Right lobe of liver (tissue), 6 donors: ENCODE measurements around the gene CACNB1. TPM values are rescaled to one million over a fixed set of nuclear protein-coding genes. Genes with fewer than 3 reads are reported as not detected.

Source experiments
- ATAC-seq, 4 donors: fragments of 200-7000 bp; cut with Tn5 transposase; one replicate each; pipeline ENCODE4 v1.9.1; 2020; ENCODE audit warnings: mild to moderate bottlenecking in 4 of 4, moderate library complexity in 4 of 4
- DNase-seq, 3 donors: peaks; one replicate each; pipeline ENCODE4 v3.0.0-alpha.2; 2020
- H3K27ac ChIP-seq, 3 donors: fragments of 200-600 bp; one replicate each; pipeline ENCODE4 v1.8.0; 2022
- H3K27me3 ChIP-seq, 2 donors: fragments of 200-600 bp; one replicate each; pipeline ENCODE4 v1.8.0; 2022
- H3K36me3 ChIP-seq, 4 donors: fragments of 200-600 bp; sonication (generic) in 1 of 4; one replicate each; pipeline versions ENCODE4 v1.5.1 to v1.8.0; 2017 to 2022; ENCODE audit warnings: control low read depth in 1 of 4
- H3K4me1 ChIP-seq, 4 donors: fragments of 200-600 bp; sonication (generic) in 1 of 4; one replicate each; pipeline versions ENCODE4 v1.5.1 to v1.8.0; 2017 to 2022; ENCODE audit warnings: control low read depth in 1 of 4
- H3K4me3 ChIP-seq, 3 donors: fragments of 200-600 bp; one replicate each; pipeline ENCODE4 v1.8.0; 2022
- H3K9me3 ChIP-seq, 4 donors: fragments of 200-600 bp; sonication (generic) in 1 of 4; one replicate each; pipeline versions ENCODE4 v1.5.1 to v1.8.0; 2017 to 2022; ENCODE audit warnings: control low read depth in 1 of 4
- POLR2A ChIP-seq: fragments of 450-650 bp; IDR thresholded peaks from one replicate; pipeline ENCODE4 v1.6.1; 2017; ENCODE audit warnings: antibody characterized with exemption, mild to moderate bottlenecking
- WGBS: methylation state at CpG from one replicate; pipeline ENCODE4 v1.1.6; 2018; ENCODE audit warnings: low coverage, low lambda C conversion rate; ENCODE audit not compliant: insufficient coverage; ENCODE audit errors: missing lambda C conversion rate; 5-methylcytosine and 5-hydroxymethylcytosine counted together
- intact Hi-C, 2 donors: fragments of 100-400 bp; cut with DNase I; formaldehyde crosslinking; loops; one replicate each; pipeline versions ENCODE4 v1.11.2 to v1.14.1; 2022
- total RNA-seq, 6 experiments: library from RNA; depleted of rRNA in 2 of 6; stranded (reverse); fragments of >200 nt in 2 of 6; fragmentation: NEBNext Ultra II Directional in 3 of 6; extraction: Animal tissue kit (Norgen Biotek cat#: 25700) in 3 of 6; gene quantifications; one replicate each; pipeline versions ENCODE4 v1.1.0 to v1.2.4, GENCODE V29; 2016 to 2023
- TF ChIP-seq, protein P1 (sequence below), 4 donors: fragments of 200-600 bp in 3 of 4; fragments of 450-650 bp in 1 of 4; IDR thresholded peaks; one replicate each; pipeline versions ENCODE4 v1.5.1 to v1.8.0; 2016 to 2022; ENCODE audit warnings: antibody characterized with exemption in 4 of 4, mild to moderate bottlenecking in 2 of 4
- donor health status: DM: no; HTN: yes; CAD: no.
- donor health status: DM: no; HTN: no; CAD: no.
- donor health status: DM: no; HTN: no; CAD: no.
- donor health status: DM: no; HTN: yes; CAD: no.
- donor health status: DM: no; HTN: yes; CAD: no.

The CACNB1 gene
- total RNA-seq, 6 experiments from 2014 or later = 0.18 to 1.3 (median 0.27) TPM; not detected in 1

DNA sequence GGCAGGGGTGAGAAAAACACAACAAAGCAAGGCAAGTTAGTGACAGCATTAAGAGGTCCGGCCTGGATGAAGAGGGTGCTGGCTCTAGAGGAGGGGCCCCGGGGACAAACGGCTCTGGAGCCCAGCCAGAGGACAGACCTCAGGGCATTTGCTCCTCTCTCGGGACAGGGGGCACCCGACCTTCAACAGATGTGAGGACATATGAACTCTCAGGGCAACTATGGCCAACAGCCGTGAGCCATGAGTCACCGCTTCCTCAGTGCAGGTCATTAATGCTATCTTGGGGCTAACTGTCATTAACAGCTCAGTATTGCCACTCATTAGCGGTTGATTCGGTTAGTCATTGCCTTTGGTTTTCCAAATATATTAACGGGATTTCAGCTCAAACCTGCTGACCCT lies 21.8 kb downstream of the CACNB1 start:
- Histone ChIP-seq H3K27me3 (no peaks in the 10 kb centered on the region), H3K27ac (no peak overlapping the region), H3K4me1 (no peaks in the 10 kb centered on the region), H3K36me3 (no peaks in the 10 kb centered on the region), H3K9me3 (no peaks in the 10 kb centered on the region), H3K4me3 (no peak overlapping the region)
- intact Hi-C loops = no loop called here
- TF ChIP-seq, protein P1, sequence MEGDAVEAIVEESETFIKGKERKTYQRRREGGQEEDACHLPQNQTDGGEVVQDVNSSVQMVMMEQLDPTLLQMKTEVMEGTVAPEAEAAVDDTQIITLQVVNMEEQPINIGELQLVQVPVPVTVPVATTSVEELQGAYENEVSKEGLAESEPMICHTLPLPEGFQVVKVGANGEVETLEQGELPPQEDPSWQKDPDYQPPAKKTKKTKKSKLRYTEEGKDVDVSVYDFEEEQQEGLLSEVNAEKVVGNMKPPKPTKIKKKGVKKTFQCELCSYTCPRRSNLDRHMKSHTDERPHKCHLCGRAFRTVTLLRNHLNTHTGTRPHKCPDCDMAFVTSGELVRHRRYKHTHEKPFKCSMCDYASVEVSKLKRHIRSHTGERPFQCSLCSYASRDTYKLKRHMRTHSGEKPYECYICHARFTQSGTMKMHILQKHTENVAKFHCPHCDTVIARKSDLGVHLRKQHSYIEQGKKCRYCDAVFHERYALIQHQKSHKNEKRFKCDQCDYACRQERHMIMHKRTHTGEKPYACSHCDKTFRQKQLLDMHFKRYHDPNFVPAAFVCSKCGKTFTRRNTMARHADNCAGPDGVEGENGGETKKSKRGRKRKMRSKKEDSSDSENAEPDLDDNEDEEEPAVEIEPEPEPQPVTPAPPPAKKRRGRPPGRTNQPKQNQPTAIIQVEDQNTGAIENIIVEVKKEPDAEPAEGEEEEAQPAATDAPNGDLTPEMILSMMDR (IDR thresholded peaks at IDR 0.05) = no peak
- no peak for TF ChIP-seq POLR2A
- no CpG with 5 or more reads among the region's 10 CpGs for WGBS
- DNase-seq (no peak), ATAC-seq (no peak)

GRCh38 chr17:39174920-39175694 lies 22.4 kb downstream of the CACNB1 start:
- no peak overlapping the region for H3K4me3 ChIP-seq
- DNase-seq (peak in 1 of 3 donors; percentile 60), ATAC-seq (peak; percentile 51 to 77 (median 74))
- H3K9me3 ChIP-seq = no peaks in the 10 kb centered on the region
- H3K27ac ChIP-seq = no peak overlapping the region
- H3K27me3 ChIP-seq = no peaks in the 10 kb centered on the region
- no peaks in the 10 kb centered on the region for H3K36me3 ChIP-seq
- intact Hi-C loops = no loop called here
- TF ChIP-seq POLR2A = no peak
- TF ChIP-seq, protein P1 (IDR thresholded peaks at IDR 0.05) = peak; percentile 59 to 83 (median 79)
- 31% methylated on average over 19 of the region's 35 CpGs for WGBS
- H3K4me1 ChIP-seq = no peaks in the 10 kb centered on the region

- intact Hi-C loops = no loop called here
- H3K27ac ChIP-seq = no peak overlapping the region
- no peak for TF ChIP-seq POLR2A
- TF ChIP-seq, protein P1 (IDR thresholded peaks at IDR 0.05) = no peak
- no peaks in the 10 kb centered on the region for H3K27me3 ChIP-seq
- H3K9me3 ChIP-seq = no peaks in the 10 kb centered on the region
- peak in 1 of 4 donors; percentile 6 for ATAC-seq
- H3K4me3 ChIP-seq = no peak overlapping the region
- no peaks in the 10 kb centered on the region for H3K36me3 ChIP-seq
- 55% methylated on average over 6 of the region's 10 CpGs for WGBS
- DNase-seq = no peak
- no peaks in the 10 kb centered on the region for H3K4me1 ChIP-seq
Measured at GRCh38 chr17:39173526-39174274, 23.8 kb downstream of the CACNB1 start.

- 82% methylated on average over 4 of the region's 5 CpGs for WGBS
- no peak for DNase-seq
- H3K4me1 ChIP-seq = no peaks in the 10 kb centered on the region
Measured at GRCh38 chr17:39173080-39173479, 24.4 kb downstream of the CACNB1 start.

GRCh38 chr17:39171933-39172332 lies 25.5 kb downstream of the CACNB1 start:
- ATAC-seq = no peak
- Histone ChIP-seq H3K27ac (no peak overlapping the region), H3K4me3 (no peak overlapping the region)

More at GRCh38 chr17:39173080-39173479, 24.4 kb downstream of the CACNB1 start:
- H3K4me3 ChIP-seq = no peak overlapping the region
- intact Hi-C loops = no loop called here
- TF ChIP-seq POLR2A = no peak
- ATAC-seq = no peak
- H3K27me3 ChIP-seq = no peaks in the 10 kb centered on the region
- no peaks in the 10 kb centered on the region for H3K36me3 ChIP-seq
- no peak overlapping the region for H3K27ac ChIP-seq
- no peaks in the 10 kb centered on the region for H3K9me3 ChIP-seq

More at GRCh38 chr17:39171933-39172332, 25.5 kb downstream of the CACNB1 start:
- H3K4me1 ChIP-seq = no peaks in the 10 kb centered on the region
- no peak for TF ChIP-seq POLR2A
- TF ChIP-seq, protein P1 (IDR thresholded peaks at IDR 0.05) = no peak
- no peaks in the 10 kb centered on the region for H3K9me3 ChIP-seq
- H3K27me3 ChIP-seq = no peaks in the 10 kb centered on the region
- no peaks in the 10 kb centered on the region for H3K36me3 ChIP-seq
- intact Hi-C loops = no loop called here
- no peak for DNase-seq
- 79% methylated on average over 4 of the region's 5 CpGs for WGBS
